Progenitor cell of endocrine pancreas (in vitro differentiated cells): ENCODE data around the gene SMCHD1. TPM values are rescaled to one million over a fixed set of nuclear protein-coding genes. Genes with fewer than 3 reads are reported as not detected.

Source experiments
- DNase-seq: peaks from one replicate; pipeline ENCODE4 v3.0.0; 2021; ENCODE audit warnings: low spot score; ENCODE audit not compliant: unreplicated experiment
- H3K27ac Mint-ChIP-seq: 2 replicates; pipeline ENCODE4 v1.8.0; 2021; ENCODE audit warnings: mild to moderate bottlenecking, moderate library complexity, mixed read lengths
- H3K27me3 Mint-ChIP-seq: 2 replicates; pipeline ENCODE4 v1.8.0; 2021; ENCODE audit warnings: mixed read lengths
- H3K36me3 Mint-ChIP-seq: 2 replicates; pipeline ENCODE4 v1.8.0; 2022; ENCODE audit warnings: mixed read lengths; ENCODE audit not compliant: insufficient read depth
- H3K4me1 Mint-ChIP-seq: 2 replicates; pipeline ENCODE4 v1.8.0; 2021; ENCODE audit warnings: low read depth, mixed read lengths
- H3K4me3 Mint-ChIP-seq: 2 replicates; pipeline ENCODE4 v1.8.0; 2021; ENCODE audit warnings: low read depth, mild to moderate bottlenecking, moderate library complexity, mixed read lengths
- H3K9me3 Mint-ChIP-seq: 2 replicates; pipeline ENCODE4 v1.8.0; 2021; ENCODE audit warnings: low read depth, mixed read lengths
- CTCF ChIP-seq: fragments of 200-600 bp; sonication (generic); IDR thresholded peaks from one replicate; pipeline ENCODE4 v1.5.0; 2021; ENCODE audit warnings: antibody characterized with exemption, mild to moderate bottlenecking; ENCODE audit not compliant: unreplicated experiment
- total RNA-seq: library from RNA; stranded (reverse); gene quantifications from 2 replicates; pipeline ENCODE4 v1.2.1, GENCODE V29; 2021

SMCHD1 gene
- total RNA-seq, 1 donor from 2014 or later: 59.2 TPM

- Mint-ChIP-seq H3K27ac (no peak overlapping the region), H3K36me3 (peaks cover 31% of the 10 kb centered on the region), H3K9me3 (no peaks in the 10 kb centered on the region), H3K4me3 (no peak overlapping the region), H3K4me1 (no peaks in the 10 kb centered on the region), H3K27me3 (no peaks in the 10 kb centered on the region)
- no peak for DNase-seq
- no peak for TF ChIP-seq CTCF
Measured at GRCh38 chr18:2704541-2704940, 49.0 kb downstream of the SMCHD1 start.

GRCh38 chr18:2706903-2707302 lies 51.4 kb downstream of the SMCHD1 start:
- Mint-ChIP-seq H3K4me1 (no peaks in the 10 kb centered on the region), H3K27ac (no peak overlapping the region), H3K4me3 (no peak overlapping the region), H3K9me3 (no peaks in the 10 kb centered on the region), H3K27me3 (no peaks in the 10 kb centered on the region), H3K36me3 (peaks cover 40% of the 10 kb centered on the region)
- no peak for DNase-seq
- TF ChIP-seq CTCF: no peak

GRCh38 chr18:2707551-2708168 lies 52.1 kb downstream of the SMCHD1 start:
- H3K9me3 Mint-ChIP-seq: no peaks in the 10 kb centered on the region
- no peaks in the 10 kb centered on the region for H3K27me3 Mint-ChIP-seq
- no peak overlapping the region for H3K27ac Mint-ChIP-seq
- DNase-seq: no peak
- TF ChIP-seq CTCF: no peak
- no peaks in the 10 kb centered on the region for H3K4me1 Mint-ChIP-seq
- no peak overlapping the region for H3K4me3 Mint-ChIP-seq
- H3K36me3 Mint-ChIP-seq: peaks cover 44% of the 10 kb centered on the region

GRCh38 chr18:2709316-2709715 lies 53.8 kb downstream of the SMCHD1 start:
- no peaks in the 10 kb centered on the region for H3K4me1 Mint-ChIP-seq
- no peak for TF ChIP-seq CTCF
- DNase-seq: no peak
- H3K4me3 Mint-ChIP-seq: no peak overlapping the region
- no peak overlapping the region for H3K27ac Mint-ChIP-seq
- no peaks in the 10 kb centered on the region for H3K27me3 Mint-ChIP-seq
- H3K9me3 Mint-ChIP-seq: no peaks in the 10 kb centered on the region
- H3K36me3 Mint-ChIP-seq: peaks cover 47% of the 10 kb centered on the region

- no peak for TF ChIP-seq CTCF
Measured at GRCh38 chr18:2714140-2714539, 58.6 kb downstream of the SMCHD1 start.

More at GRCh38 chr18:2714140-2714539, 58.6 kb downstream of the SMCHD1 start:
- Mint-ChIP-seq H3K36me3 (peaks cover 39% of the 10 kb centered on the region), H3K9me3 (no peaks in the 10 kb centered on the region), H3K4me1 (peaks cover 1% of the 10 kb centered on the region), H3K4me3 (no peak overlapping the region), H3K27me3 (no peaks in the 10 kb centered on the region), H3K27ac (no peak overlapping the region)
- no peak for DNase-seq
